Gastroesophageal sphincter (tissue), 4 donors: ENCODE measurements around the gene SMIM35. TPM values are rescaled to one million over a fixed set of nuclear protein-coding genes. Genes with fewer than 3 reads are reported as not detected.

Experiments
- ATAC-seq: fragments of 150-250 bp; one replicate; pipeline ENCODE4 v1.9.1; 2016; ENCODE audit warnings: mild to moderate bottlenecking, moderate library complexity
- H3K27ac ChIP-seq, 4 donors: fragments of 200-600 bp; sonication (generic) in 3 of 4; 1 replicate in 3 of 4; 2 replicates in 1 of 4; pipeline ENCODE4 v1.5.1; 2016 to 2019
- H3K27me3 ChIP-seq: fragments of 200-600 bp; sonication (generic); one replicate; pipeline ENCODE4 v1.5.1; 2019
- H3K36me3 ChIP-seq, 2 donors: fragments of 200-600 bp; sonication (generic); one replicate each; pipeline ENCODE4 v1.5.1; 2019; ENCODE audit warnings: control low read depth in 1 of 2
- H3K4me1 ChIP-seq, 3 donors: fragments of 200-600 bp; sonication (generic); 1 replicate in 2 of 3; 2 replicates in 1 of 3; pipeline ENCODE4 v1.5.1; 2016 to 2019; ENCODE audit warnings: control low read depth in 2 of 3
- H3K4me3 ChIP-seq, 2 donors: fragments of 200-600 bp; sonication (generic); one replicate each; pipeline ENCODE4 v1.5.1; 2019; ENCODE audit warnings: mild to moderate bottlenecking in 1 of 2, moderate library complexity in 1 of 2
- H3K9me3 ChIP-seq, 3 donors: fragments of 200-600 bp; sonication (generic); one replicate each; pipeline ENCODE4 v1.5.1; 2017 to 2019; ENCODE audit warnings: control low read depth in 2 of 3
- CTCF ChIP-seq, 4 experiments: fragments of 200-600 bp in 2 of 4; fragments of 450-650 bp in 2 of 4; sonication (generic) in 1 of 4; IDR thresholded peaks; one replicate each; pipeline ENCODE4 v1.5.1; 2017 to 2019; ENCODE audit warnings: antibody characterized with exemption in 4 of 4, mild to moderate bottlenecking in 2 of 4, moderate library complexity in 2 of 4
- EP300 ChIP-seq: sonication (generic); formaldehyde crosslinking; IDR thresholded peaks from one replicate; pipeline ENCODE4 v1.6.1; 2017; ENCODE audit warnings: antibody characterized with exemption, mild to moderate bottlenecking
- POLR2A ChIP-seq, 2 donors: fragments of 450-650 bp; IDR thresholded peaks; one replicate each; pipeline ENCODE4 v1.6.1; 2017; ENCODE audit warnings: antibody characterized with exemption in 2 of 2, mild to moderate bottlenecking in 2 of 2, moderate library complexity in 1 of 2
- POLR2AphosphoS5 ChIP-seq: sonication (generic); formaldehyde crosslinking; IDR thresholded peaks from one replicate; pipeline ENCODE4 v1.6.1; 2017; ENCODE audit warnings: antibody characterized with exemption
- WGBS, 2 donors: methylation state at CpG; one replicate each; pipeline ENCODE4 v1.1.5; 2018; ENCODE audit warnings: low coverage in 1 of 2; 5-methylcytosine and 5-hydroxymethylcytosine counted together
- total RNA-seq, 4 donors: library from RNA; depleted of rRNA; stranded (reverse); fragments of >200 nt; gene quantifications; one replicate each; pipeline ENCODE4 v1.1.0, GENCODE V29; 2016

Gene SMIM35
- total RNA-seq, 4 donors from 2014 or later: 0.13 TPM; not detected in 3

GRCh38 chr11:118133816-118134215 is 47.1 kb upstream of the SMIM35 start:
- H3K27ac ChIP-seq: no peak overlapping the region

GRCh38 chr11:118132385-118133151 is 45.8 kb upstream of the SMIM35 start:
- no peak for TF ChIP-seq EP300
- TF ChIP-seq POLR2AphosphoS5: no peak
- no peak for TF ChIP-seq POLR2A (IDR thresholded peaks at IDR 0.05)
- no peak for TF ChIP-seq CTCF (IDR thresholded peaks at IDR 0.05)
- H3K27ac ChIP-seq: no peak overlapping the region
- no peaks in the 10 kb centered on the region for H3K9me3 ChIP-seq
- peaks cover 0 to 4% of the 10 kb centered on the region in 2 donors for H3K36me3 ChIP-seq
- no peak for ATAC-seq
- WGBS, 2 donors: 81 to 87% methylated on average over 13 of the region's 15 CpGs
- peaks cover 43% of the 10 kb centered on the region for H3K27me3 ChIP-seq
- H3K4me3 ChIP-seq: no peak overlapping the region
- H3K4me1 ChIP-seq: peaks cover 0 to 6% (median 0%) of the 10 kb centered on the region in 3 donors

More at GRCh38 chr11:118133816-118134215, 47.1 kb upstream of the SMIM35 start:
- Histone ChIP-seq H3K9me3 (no peaks in the 10 kb centered on the region), H3K4me1 (peaks cover 0 to 6% (median 0%) of the 10 kb centered on the region in 3 donors), H3K4me3 (no peak overlapping the region), H3K36me3 (peaks cover 0 to 4% of the 10 kb centered on the region in 2 donors), H3K27me3 (peaks cover 50% of the 10 kb centered on the region)
- WGBS, 2 donors: 86 to 100% methylated on average over 3 to 8 of the region's 10 CpGs
- no peak for TF ChIP-seq POLR2AphosphoS5
- no peak for TF ChIP-seq CTCF (IDR thresholded peaks at IDR 0.05)
- no peak for TF ChIP-seq POLR2A (IDR thresholded peaks at IDR 0.05)
- TF ChIP-seq EP300: no peak
- no peak for ATAC-seq

GRCh38 chr11:118129471-118130172 is 42.9 kb upstream of the SMIM35 start:
- ATAC-seq: no peak
- Histone ChIP-seq H3K27me3 (peaks cover 19% of the 10 kb centered on the region), H3K4me3 (no peak overlapping the region), H3K36me3 (no peaks in the 10 kb centered on the region), H3K27ac (no peak overlapping the region), H3K4me1 (peaks cover 0 to 6% (median 0%) of the 10 kb centered on the region in 3 donors), H3K9me3 (no peaks in the 10 kb centered on the region)
- 55% methylated on average over 6 of the region's 6 CpGs for WGBS, 2 donors
- no peak for TF ChIP-seq EP300
- no peak for TF ChIP-seq POLR2A (IDR thresholded peaks at IDR 0.05)
- TF ChIP-seq POLR2AphosphoS5: no peak
- TF ChIP-seq CTCF (IDR thresholded peaks at IDR 0.05): no peak

- Histone ChIP-seq H3K27ac (no peak overlapping the region), H3K36me3 (no peaks in the 10 kb centered on the region), H3K27me3 (peaks cover 16% of the 10 kb centered on the region), H3K9me3 (no peaks in the 10 kb centered on the region), H3K4me3 (no peak overlapping the region), H3K4me1 (peaks cover 0 to 6% (median 0%) of the 10 kb centered on the region in 3 donors)
- TF ChIP-seq POLR2AphosphoS5 (no peak), POLR2A (IDR thresholded peaks at IDR 0.05) (no peak), EP300 (no peak), CTCF (IDR thresholded peaks at IDR 0.05) (no peak)
- peak; percentile 16 for ATAC-seq
- WGBS, 2 donors: 44 to 50% methylated on average over 3 to 10 of the region's 11 CpGs
These were observed 42.1 kb upstream of the SMIM35 start for GRCh38 chr11:118128721-118129470.
